ENCODE results near the gene ITGB5.

Gene ITGB5

DNA sequence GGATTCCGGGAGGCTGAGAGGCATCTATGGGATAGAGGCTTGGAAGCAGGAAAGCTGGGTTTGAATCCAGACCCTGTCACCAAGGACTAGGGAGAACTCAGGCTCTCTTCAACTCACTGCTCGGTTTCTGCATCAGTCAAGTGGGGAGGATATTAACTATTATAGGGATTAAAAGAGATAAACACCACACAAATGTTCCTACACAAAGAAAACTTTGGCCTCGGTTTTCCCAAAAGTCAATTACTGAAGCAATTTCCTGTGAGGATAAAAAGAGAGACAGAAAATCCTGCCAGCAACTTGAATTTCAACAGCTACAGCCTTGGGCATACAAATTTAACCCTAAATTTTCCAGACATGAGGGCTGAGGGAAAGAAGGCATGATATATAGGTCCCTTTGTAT is 36.0 kb downstream of the ITGB5 start:
- H3K4me3 ChIP-seq: peak overlapping the region; percentile 35
- DNase-seq (ENCODE audit: low spot score): no peak
- peak overlapping the region; percentile 75 to 84 for H3K27ac ChIP-seq
- TF ChIP-seq, protein P1, sequence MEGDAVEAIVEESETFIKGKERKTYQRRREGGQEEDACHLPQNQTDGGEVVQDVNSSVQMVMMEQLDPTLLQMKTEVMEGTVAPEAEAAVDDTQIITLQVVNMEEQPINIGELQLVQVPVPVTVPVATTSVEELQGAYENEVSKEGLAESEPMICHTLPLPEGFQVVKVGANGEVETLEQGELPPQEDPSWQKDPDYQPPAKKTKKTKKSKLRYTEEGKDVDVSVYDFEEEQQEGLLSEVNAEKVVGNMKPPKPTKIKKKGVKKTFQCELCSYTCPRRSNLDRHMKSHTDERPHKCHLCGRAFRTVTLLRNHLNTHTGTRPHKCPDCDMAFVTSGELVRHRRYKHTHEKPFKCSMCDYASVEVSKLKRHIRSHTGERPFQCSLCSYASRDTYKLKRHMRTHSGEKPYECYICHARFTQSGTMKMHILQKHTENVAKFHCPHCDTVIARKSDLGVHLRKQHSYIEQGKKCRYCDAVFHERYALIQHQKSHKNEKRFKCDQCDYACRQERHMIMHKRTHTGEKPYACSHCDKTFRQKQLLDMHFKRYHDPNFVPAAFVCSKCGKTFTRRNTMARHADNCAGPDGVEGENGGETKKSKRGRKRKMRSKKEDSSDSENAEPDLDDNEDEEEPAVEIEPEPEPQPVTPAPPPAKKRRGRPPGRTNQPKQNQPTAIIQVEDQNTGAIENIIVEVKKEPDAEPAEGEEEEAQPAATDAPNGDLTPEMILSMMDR (IDR thresholded peaks at IDR 0.05): no peak

DNA sequence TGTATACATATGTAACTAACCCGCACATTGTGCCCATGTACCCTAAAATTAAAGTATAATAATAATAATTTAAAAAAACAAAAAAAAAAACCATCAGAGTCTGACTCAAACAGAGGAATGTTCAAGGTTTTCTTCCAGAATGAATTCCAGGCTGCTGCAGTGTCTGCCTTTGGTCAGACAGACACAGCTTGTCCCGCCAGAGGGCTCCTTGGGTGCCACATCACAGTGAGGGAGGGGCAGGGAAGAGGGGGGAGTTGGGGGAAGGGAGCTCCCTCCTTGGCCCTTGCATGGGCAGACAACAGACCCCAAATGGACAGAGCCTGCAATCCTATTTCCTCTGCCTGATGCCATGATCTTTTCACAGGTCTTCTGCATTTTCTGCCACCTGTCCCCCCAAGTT is 36.5 kb downstream of the ITGB5 start:
- H3K27ac ChIP-seq: peak overlapping the region; percentile 75 to 84
- TF ChIP-seq, protein P1 (IDR thresholded peaks at IDR 0.05): no peak
- H3K4me3 ChIP-seq: peak overlapping the region; percentile 35
- DNase-seq (ENCODE audit: low spot score): no peak

DNA sequence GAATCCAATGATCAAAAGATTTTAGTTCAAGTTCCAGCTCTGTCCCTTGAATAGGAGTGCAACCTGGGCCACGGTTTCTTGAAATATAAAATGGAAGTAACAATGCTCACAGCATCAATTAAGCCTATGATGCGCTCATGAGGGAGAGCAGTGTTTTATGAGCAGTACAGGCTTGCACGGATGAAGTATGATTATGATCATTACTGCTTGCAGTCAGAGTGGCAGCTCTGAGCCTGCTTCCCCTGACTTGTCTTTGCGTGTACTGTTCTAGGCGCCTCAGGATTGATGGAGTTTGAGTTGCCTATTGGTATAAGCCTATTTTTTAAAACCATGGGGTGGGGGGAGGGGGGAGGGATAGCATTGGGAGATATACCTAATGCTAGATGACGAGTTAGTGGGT is 37.0 kb downstream of the ITGB5 start:
- no peak for DNase-seq (ENCODE audit: low spot score)
- TF ChIP-seq, protein P1 (IDR thresholded peaks at IDR 0.05): no peak
- no peak overlapping the region for H3K4me3 ChIP-seq
- peak overlapping the region; percentile 75 to 84 for H3K27ac ChIP-seq

DNA sequence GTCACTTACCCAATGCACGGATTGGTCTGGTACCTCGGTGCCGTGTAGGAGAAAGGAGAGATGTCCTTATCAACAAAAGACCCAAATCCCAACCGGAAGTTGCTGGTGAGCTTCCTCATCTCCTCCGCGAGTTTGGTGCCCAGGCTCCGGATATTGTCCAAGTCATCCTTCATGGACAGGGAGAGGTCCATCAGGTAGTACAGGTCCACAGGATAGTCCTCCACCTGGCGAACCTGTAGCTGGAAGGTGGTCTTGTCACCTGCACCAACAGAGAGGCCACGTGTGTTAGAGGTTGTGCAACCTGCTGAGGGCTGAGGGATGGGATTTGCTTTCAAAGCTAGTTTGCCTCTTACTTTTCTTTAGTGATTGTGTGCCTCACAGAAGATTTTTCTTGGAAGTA is 38.9 kb downstream of the ITGB5 start:
- peak overlapping the region in 1 of 2 donors; percentile 52 for H3K27ac ChIP-seq
- TF ChIP-seq, protein P1 (IDR thresholded peaks at IDR 0.05): no peak
- H3K4me3 ChIP-seq: no peak overlapping the region
- no peak for DNase-seq (ENCODE audit: low spot score)

DNA sequence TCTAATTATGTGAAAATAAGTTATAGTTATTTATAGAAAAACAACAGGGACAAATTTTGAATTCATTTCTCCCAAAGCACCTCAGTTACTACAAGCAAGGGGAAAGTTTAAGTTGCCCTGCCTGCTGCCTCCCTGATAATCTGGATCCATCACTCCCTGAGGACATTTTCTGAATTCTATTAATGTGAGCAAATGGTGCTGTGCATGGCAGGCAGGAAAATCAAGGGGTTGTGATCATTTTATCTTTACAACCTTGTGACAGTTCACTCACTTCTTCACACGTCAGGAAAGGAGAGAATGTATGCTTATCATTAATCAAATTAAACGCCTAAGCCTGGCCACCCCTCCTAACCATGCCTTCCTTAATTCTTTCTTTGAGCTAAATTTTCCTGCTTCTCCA is 39.3 kb downstream of the ITGB5 start:
- TF ChIP-seq, protein P1 (IDR thresholded peaks at IDR 0.05): no peak
- Histone ChIP-seq H3K4me3 (no peak overlapping the region), H3K27ac (peak overlapping the region in 1 of 2 donors; percentile 52)
- DNase-seq (ENCODE audit: low spot score): no peak

DNA sequence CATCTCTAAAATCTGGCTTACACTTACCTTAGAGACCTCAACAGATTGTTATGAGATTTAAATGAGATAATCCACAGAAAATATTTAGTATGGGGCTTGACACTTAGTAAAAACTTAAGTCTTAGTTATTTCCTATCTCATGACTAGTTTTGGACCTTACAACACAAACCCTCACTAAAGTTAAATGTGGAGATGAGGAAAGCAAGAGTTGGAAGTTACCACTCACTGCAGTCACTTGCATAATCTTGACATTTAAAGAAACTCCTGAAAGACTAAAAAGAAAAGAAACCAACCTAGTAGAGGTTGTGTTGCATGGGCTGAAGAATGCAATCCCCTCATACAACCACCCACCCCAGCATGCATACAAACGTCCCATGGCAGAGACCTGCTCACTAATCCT is 40.1 kb downstream of the ITGB5 start:
- peak overlapping the region; percentile 91 to 93 for H3K27ac ChIP-seq
- TF ChIP-seq, protein P1 (IDR thresholded peaks at IDR 0.05): no peak
- no peak overlapping the region for H3K4me3 ChIP-seq
- DNase-seq (ENCODE audit: low spot score): no peak

DNA sequence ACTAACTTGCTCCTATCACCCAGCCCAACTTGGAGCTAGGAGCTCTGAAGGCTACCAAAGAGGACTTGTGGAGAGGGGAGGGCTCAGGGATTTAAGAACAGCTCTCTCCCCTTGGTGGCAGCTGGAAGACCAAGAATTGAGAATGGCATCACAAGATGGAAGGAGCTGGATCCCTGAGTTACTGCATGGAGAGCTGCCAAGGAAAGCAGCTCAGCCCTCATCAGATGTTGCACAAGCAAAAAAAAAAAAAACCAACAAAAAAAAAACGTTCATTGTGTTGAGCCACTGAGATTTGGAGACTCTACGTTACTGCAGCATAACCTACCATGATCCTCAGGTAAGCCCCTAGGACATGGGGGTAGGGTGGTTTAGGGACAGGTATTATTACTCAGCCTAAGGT is 41.0 kb downstream of the ITGB5 start:
- H3K27ac ChIP-seq: peak overlapping the region; percentile 91 to 93
- TF ChIP-seq, protein P1 (IDR thresholded peaks at IDR 0.05): no peak
- DNase-seq (ENCODE audit: low spot score): no peak
- no peak overlapping the region for H3K4me3 ChIP-seq

All from coronary artery (tissue), 2 donors.